Neuron (in vitro differentiated cells): ENCODE measurements around the gene MRTO4.
"Not testable (repeated sequence)": the region's sequence is repeated elsewhere in the genome, so short reads cannot be mapped to it uniquely, and the experiment has no call there.

Source experiments
- H2AFZ ChIP-seq: one replicate; pipeline ENCODE4 v1.6.1; 2013; ENCODE audit warnings: low read depth, mild to moderate bottlenecking, inconsistent platforms, low read length, moderate library complexity
- H3K27me3 ChIP-seq: one replicate; pipeline ENCODE4 v1.6.1; 2013; ENCODE audit warnings: low read length; ENCODE audit not compliant: insufficient read depth
- H3K36me3 ChIP-seq: one replicate; pipeline ENCODE4 v1.6.1; 2013; ENCODE audit warnings: low read length; ENCODE audit not compliant: insufficient read depth
- H3K4me1 ChIP-seq: one replicate; pipeline ENCODE4 v1.6.1; 2013; ENCODE audit warnings: low read length; ENCODE audit not compliant: insufficient read depth
- H3K4me3 ChIP-seq: 2 replicates; pipeline ENCODE4 v1.5.1; 2013; ENCODE audit warnings: mild to moderate bottlenecking, low read length, moderate library complexity
- H3K9me3 ChIP-seq: one replicate; pipeline ENCODE4 v1.6.1; 2013; ENCODE audit warnings: low read length

The MRTO4 gene

GRCh38 chr1:19289244-19289643, 37.6 kb downstream of the MRTO4 start:
- peaks cover 3% of the 10 kb centered on the region for H3K36me3 ChIP-seq
- no peaks in the 10 kb centered on the region for H3K4me1 ChIP-seq
- H3K27me3 ChIP-seq, result no peaks in the 10 kb centered on the region
- H3K4me3 ChIP-seq, result no peak overlapping the region
- no peak overlapping the region for H2AFZ ChIP-seq
- peaks cover 12% of the 10 kb centered on the region for H3K9me3 ChIP-seq

- Histone ChIP-seq H3K9me3 (peaks cover 27% of the 10 kb centered on the region), H3K4me3 (no peak overlapping the region), H3K27me3 (no peaks in the 10 kb centered on the region), H3K36me3 (peaks cover 3% of the 10 kb centered on the region), H2AFZ (no peak overlapping the region), H3K4me1 (no peaks in the 10 kb centered on the region)
These were observed 43.0 kb downstream of the MRTO4 start for GRCh38 chr1:19294638-19295037.

GRCh38 chr1:19300211-19300610, 48.6 kb downstream of the MRTO4 start:
- Histone ChIP-seq H3K27me3 (no peaks in the 10 kb centered on the region), H3K4me3 (no peak overlapping the region), H3K4me1 (no peaks in the 10 kb centered on the region), H2AFZ (no peak overlapping the region), H3K36me3 (peaks cover 32% of the 10 kb centered on the region), H3K9me3 (peaks cover 9% of the 10 kb centered on the region)

GRCh38 chr1:19304081-19304480, 52.5 kb downstream of the MRTO4 start:
- H3K36me3 ChIP-seq, result peaks cover 68% of the 10 kb centered on the region
- not testable (repeated sequence) for H3K4me1 ChIP-seq, H2AFZ ChIP-seq, H3K4me3 ChIP-seq, H3K27me3 ChIP-seq, H3K9me3 ChIP-seq

- Histone ChIP-seq H3K36me3 (peaks cover 66% of the 10 kb centered on the region), H3K4me1 (peaks cover 4% of the 10 kb centered on the region), H3K9me3 (no peaks in the 10 kb centered on the region), H3K4me3 (no peak overlapping the region), H2AFZ (no peak overlapping the region), H3K27me3 (no peaks in the 10 kb centered on the region)
These were observed 54.3 kb downstream of the MRTO4 start for GRCh38 chr1:19305880-19306279.

GRCh38 chr1:19306941-19307340, 55.3 kb downstream of the MRTO4 start:
- Histone ChIP-seq H3K4me1 (peaks cover 11% of the 10 kb centered on the region), H3K4me3 (no peak overlapping the region), H3K27me3 (no peaks in the 10 kb centered on the region), H2AFZ (no peak overlapping the region), H3K9me3 (no peaks in the 10 kb centered on the region), H3K36me3 (peaks cover 66% of the 10 kb centered on the region)

GRCh38 chr1:19307794-19308508, 56.3 kb downstream of the MRTO4 start:
- Histone ChIP-seq H2AFZ (no peak overlapping the region), H3K4me1 (peaks cover 16% of the 10 kb centered on the region), H3K36me3 (peaks cover 59% of the 10 kb centered on the region), H3K9me3 (no peaks in the 10 kb centered on the region), H3K27me3 (no peaks in the 10 kb centered on the region), H3K4me3 (no peak overlapping the region)

- Histone ChIP-seq H2AFZ (no peak overlapping the region), H3K9me3 (no peaks in the 10 kb centered on the region), H3K36me3 (peaks cover 53% of the 10 kb centered on the region), H3K4me3 (no peak overlapping the region), H3K4me1 (peaks cover 22% of the 10 kb centered on the region), H3K27me3 (no peaks in the 10 kb centered on the region)
These were observed 56.9 kb downstream of the MRTO4 start for GRCh38 chr1:19308509-19308907.

- Histone ChIP-seq H2AFZ (no peak overlapping the region), H3K27me3 (no peaks in the 10 kb centered on the region), H3K36me3 (peaks cover 45% of the 10 kb centered on the region)
These were observed 57.7 kb downstream of the MRTO4 start for GRCh38 chr1:19309123-19309813.

More at GRCh38 chr1:19309123-19309813, 57.7 kb downstream of the MRTO4 start:
- peaks cover 23% of the 10 kb centered on the region for H3K4me1 ChIP-seq
- H3K9me3 ChIP-seq, result no peaks in the 10 kb centered on the region
- no peak overlapping the region for H3K4me3 ChIP-seq
